Tibial artery (tissue), 4 donors: ENCODE measurements around the gene NEMP1.

ENCODE experiments used
- DNase-seq, 2 donors: peaks; one replicate each; pipeline ENCODE4 v3.0.0-alpha.2; 2019
- H3K27ac ChIP-seq, 2 donors: fragments of 200-600 bp; sonication (generic) in 1 of 2; 1 replicate in 1 of 2; 2 replicates in 1 of 2; pipeline ENCODE4 v1.5.1; 2018 to 2019; ENCODE audit warnings: mild to moderate bottlenecking in 1 of 2
- H3K27me3 ChIP-seq, 2 donors: fragments of 200-600 bp; sonication (generic) in 1 of 2; one replicate each; pipeline versions ENCODE4 v1.5.1 to v1.6.0; 2016 to 2019
- H3K36me3 ChIP-seq, 3 donors: fragments of 200-600 bp; sonication (generic) in 2 of 3; one replicate each; pipeline ENCODE4 v1.5.1; 2016 to 2019; ENCODE audit warnings: mild to moderate bottlenecking in 2 of 3
- H3K4me1 ChIP-seq, 4 donors: fragments of 200-600 bp; sonication (generic) in 2 of 4; 1 replicate in 3 of 4; 2 replicates in 1 of 4; pipeline ENCODE4 v1.5.1; 2016 to 2019
- H3K4me3 ChIP-seq, 2 donors: fragments of 200-600 bp; sonication (generic) in 1 of 2; 1 replicate in 1 of 2; 2 replicates in 1 of 2; pipeline ENCODE4 v1.5.1; 2018 to 2019; ENCODE audit warnings: mild to moderate bottlenecking in 2 of 2
- H3K9me3 ChIP-seq, 3 donors: fragments of 200-600 bp; sonication (generic) in 1 of 3; one replicate each; pipeline ENCODE4 v1.5.1; 2016 to 2019
- intact Hi-C: fragments of 100-400 bp; cut with DNase I; formaldehyde crosslinking; loops from one replicate; pipeline ENCODE4 v1.15.0; 2023; ENCODE audit warnings: low total_unique reads
- TF ChIP-seq, protein P1 (sequence below), 2 experiments: fragments of 200-600 bp in 1 of 2; fragments of 450-650 bp in 1 of 2; IDR thresholded peaks; one replicate each; pipeline ENCODE4 v1.5.1; 2017 to 2019; ENCODE audit warnings: antibody characterized with exemption in 2 of 2, mild to moderate bottlenecking in 1 of 2, moderate library complexity in 1 of 2

Gene NEMP1

DNA sequence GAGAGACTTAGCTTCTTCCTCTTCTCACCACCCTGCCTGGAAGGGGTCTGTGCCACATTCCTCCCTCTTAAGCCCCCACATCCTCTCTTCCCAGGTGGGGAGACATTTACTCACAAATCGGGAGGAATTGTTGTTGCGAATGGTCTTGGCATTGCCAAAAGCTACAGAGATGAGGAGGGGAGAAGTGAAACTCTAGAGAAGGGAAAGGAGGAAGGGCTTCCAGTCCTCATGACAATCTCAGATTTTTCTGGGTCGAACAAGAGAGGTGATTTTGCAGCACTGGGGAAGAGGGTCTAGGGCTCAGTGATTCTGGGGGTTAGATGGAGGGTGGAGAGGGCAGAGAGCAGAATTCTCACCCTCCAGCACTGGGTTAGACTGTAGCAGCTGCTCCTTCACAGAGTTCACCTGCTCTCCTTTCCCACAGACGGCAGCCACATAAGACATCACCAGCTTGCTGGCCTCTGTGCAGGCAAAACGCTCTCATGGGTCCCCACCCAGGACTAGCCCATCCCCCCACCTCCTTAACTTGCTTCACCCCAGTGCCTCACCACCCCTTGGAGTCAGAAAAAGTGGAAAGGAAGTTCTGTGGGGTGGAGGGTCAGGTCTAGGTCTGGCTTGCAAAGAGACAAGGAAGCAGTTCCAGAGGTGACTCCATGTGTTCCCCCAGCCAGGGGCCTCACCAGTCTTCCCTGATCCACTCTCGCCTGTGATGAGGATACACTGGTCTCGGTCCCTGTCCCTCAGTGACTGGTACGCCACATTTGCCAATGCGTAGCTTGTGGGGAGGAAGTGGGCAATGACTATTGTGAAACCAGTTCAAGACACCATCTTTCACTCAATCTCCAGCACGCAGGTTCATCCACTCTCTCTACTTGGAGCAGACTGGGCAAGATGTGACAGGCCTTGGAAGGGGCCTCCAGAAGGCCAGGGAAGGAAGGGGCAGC, 31.4 kb downstream of the NEMP1 start:
- no peak for DNase-seq
- H3K36me3 ChIP-seq = no peaks in the 10 kb centered on the region
- H3K27ac ChIP-seq = no peak overlapping the region

GRCh38 chr12:57046086-57046791, 32.4 kb downstream of the NEMP1 start:
- intact Hi-C loops = no loop called here

More for the DNA sequence above, 31.4 kb downstream of the NEMP1 start:
- TF ChIP-seq, protein P1, sequence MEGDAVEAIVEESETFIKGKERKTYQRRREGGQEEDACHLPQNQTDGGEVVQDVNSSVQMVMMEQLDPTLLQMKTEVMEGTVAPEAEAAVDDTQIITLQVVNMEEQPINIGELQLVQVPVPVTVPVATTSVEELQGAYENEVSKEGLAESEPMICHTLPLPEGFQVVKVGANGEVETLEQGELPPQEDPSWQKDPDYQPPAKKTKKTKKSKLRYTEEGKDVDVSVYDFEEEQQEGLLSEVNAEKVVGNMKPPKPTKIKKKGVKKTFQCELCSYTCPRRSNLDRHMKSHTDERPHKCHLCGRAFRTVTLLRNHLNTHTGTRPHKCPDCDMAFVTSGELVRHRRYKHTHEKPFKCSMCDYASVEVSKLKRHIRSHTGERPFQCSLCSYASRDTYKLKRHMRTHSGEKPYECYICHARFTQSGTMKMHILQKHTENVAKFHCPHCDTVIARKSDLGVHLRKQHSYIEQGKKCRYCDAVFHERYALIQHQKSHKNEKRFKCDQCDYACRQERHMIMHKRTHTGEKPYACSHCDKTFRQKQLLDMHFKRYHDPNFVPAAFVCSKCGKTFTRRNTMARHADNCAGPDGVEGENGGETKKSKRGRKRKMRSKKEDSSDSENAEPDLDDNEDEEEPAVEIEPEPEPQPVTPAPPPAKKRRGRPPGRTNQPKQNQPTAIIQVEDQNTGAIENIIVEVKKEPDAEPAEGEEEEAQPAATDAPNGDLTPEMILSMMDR (IDR thresholded peaks at IDR 0.05) = no peak
- intact Hi-C loops = no loop called here
- Histone ChIP-seq H3K4me3 (no peak overlapping the region), H3K27me3 (peaks cover 0 to 10% of the 10 kb centered on the region in 2 donors), H3K9me3 (no peaks in the 10 kb centered on the region), H3K4me1 (no peaks in the 10 kb centered on the region)

GRCh38 chr12:57044889-57045288, 33.7 kb downstream of the NEMP1 start:
- Histone ChIP-seq H3K9me3 (no peaks in the 10 kb centered on the region), H3K27ac (no peak overlapping the region), H3K4me3 (no peak overlapping the region), H3K36me3 (no peaks in the 10 kb centered on the region), H3K27me3 (peaks cover 0 to 10% of the 10 kb centered on the region in 2 donors), H3K4me1 (no peaks in the 10 kb centered on the region)
- TF ChIP-seq, protein P1 (IDR thresholded peaks at IDR 0.05) = no peak
- DNase-seq = no peak
- intact Hi-C loops = no loop called here

More at GRCh38 chr12:57046086-57046791, 32.4 kb downstream of the NEMP1 start:
- H3K9me3 ChIP-seq = no peaks in the 10 kb centered on the region
- no peaks in the 10 kb centered on the region for H3K4me1 ChIP-seq
- DNase-seq = no peak
- H3K27me3 ChIP-seq = peaks cover 0 to 10% of the 10 kb centered on the region in 2 donors
- H3K36me3 ChIP-seq = no peaks in the 10 kb centered on the region
- no peak overlapping the region for H3K4me3 ChIP-seq
- H3K27ac ChIP-seq = no peak overlapping the region
- TF ChIP-seq, protein P1 (IDR thresholded peaks at IDR 0.05) = no peak

- no peaks in the 10 kb centered on the region for H3K36me3 ChIP-seq
- no peak overlapping the region for H3K27ac ChIP-seq
- TF ChIP-seq, protein P1 (IDR thresholded peaks at IDR 0.05) = no peak
- no peak overlapping the region for H3K4me3 ChIP-seq
- no peaks in the 10 kb centered on the region for H3K9me3 ChIP-seq
- no peaks in the 10 kb centered on the region for H3K4me1 ChIP-seq
- no peak for DNase-seq
- intact Hi-C loops = no loop called here
- peaks cover 0 to 10% of the 10 kb centered on the region in 2 donors for H3K27me3 ChIP-seq
Observed at GRCh38 chr12:57044468-57044867, 34.1 kb downstream of the NEMP1 start.

GRCh38 chr12:57042695-57043094, 35.9 kb downstream of the NEMP1 start:
- TF ChIP-seq, protein P1 (IDR thresholded peaks at IDR 0.05) = no peak
- no peak overlapping the region for H3K27ac ChIP-seq

More at GRCh38 chr12:57042695-57043094, 35.9 kb downstream of the NEMP1 start:
- peaks cover 0 to 10% of the 10 kb centered on the region in 2 donors for H3K27me3 ChIP-seq
- no peak for DNase-seq
- H3K4me3 ChIP-seq = no peak overlapping the region
- H3K4me1 ChIP-seq = no peaks in the 10 kb centered on the region
- intact Hi-C loops = no loop called here
- no peaks in the 10 kb centered on the region for H3K36me3 ChIP-seq
- no peaks in the 10 kb centered on the region for H3K9me3 ChIP-seq
